Hepatocyte (in vitro differentiated cells): ENCODE measurements around the gene CAMK2G.

Experiments used
- CTCF ChIP-seq: fragments of 200-600 bp; sonication (generic); IDR thresholded peaks from 2 replicates; pipeline ENCODE4 v1.5.1; 2016; ENCODE audit warnings: antibody characterized with exemption, mild to moderate bottlenecking; ENCODE audit not compliant: poor library complexity
- EZH2 ChIP-seq: fragments of 200-600 bp; sonication (generic); IDR thresholded peaks from 2 replicates; pipeline ENCODE4 v1.6.1; 2016; ENCODE audit warnings: antibody characterized with exemption, mild to moderate bottlenecking, borderline replicate concordance

- no peak for TF ChIP-seq CTCF
- TF ChIP-seq EZH2, result no peak
Measured at GRCh38 chr10:73884017-73884416, 9.7 kb upstream of the CAMK2G start.
